Left hindlimb (tissue), 1 donor: ENCODE measurements around the gene MCF2L2.
"Not testable (repeated sequence)": the region's sequence is repeated elsewhere in the genome, so short reads cannot be mapped to it uniquely, and the experiment has no call there.

ENCODE experiments used
- DNase-seq: peaks from one replicate; pipeline ENCODE4 v3.0.0-alpha.2; 2018

Gene MCF2L2

GRCh38 chr3:183193762-183194689 lies 234.4 kb downstream of the MCF2L2 start:
- DNase-seq = no peak

GRCh38 chr3:183192650-183193300 lies 235.6 kb downstream of the MCF2L2 start:
- no peak for DNase-seq

DNA sequence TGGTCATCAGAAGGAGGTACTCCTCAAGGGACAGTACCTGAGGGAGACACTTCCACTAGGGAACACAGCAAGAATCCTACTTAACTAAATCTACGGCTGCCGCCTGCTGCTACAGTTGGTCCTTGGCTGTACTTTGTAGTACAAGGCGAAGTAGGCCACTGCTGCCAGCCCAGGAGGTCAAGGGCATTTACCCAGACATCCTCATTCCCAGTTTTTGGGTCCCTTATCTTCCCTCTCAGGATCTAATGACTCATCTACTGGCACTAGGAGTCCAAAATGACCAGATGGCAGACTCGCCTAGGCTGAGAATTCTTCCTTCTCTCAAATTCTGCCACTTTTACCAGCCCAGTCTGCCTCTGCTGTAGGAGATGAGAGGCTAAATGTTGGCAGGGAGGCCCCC lies 238.8 kb downstream of the MCF2L2 start:
- DNase-seq = no peak

DNA sequence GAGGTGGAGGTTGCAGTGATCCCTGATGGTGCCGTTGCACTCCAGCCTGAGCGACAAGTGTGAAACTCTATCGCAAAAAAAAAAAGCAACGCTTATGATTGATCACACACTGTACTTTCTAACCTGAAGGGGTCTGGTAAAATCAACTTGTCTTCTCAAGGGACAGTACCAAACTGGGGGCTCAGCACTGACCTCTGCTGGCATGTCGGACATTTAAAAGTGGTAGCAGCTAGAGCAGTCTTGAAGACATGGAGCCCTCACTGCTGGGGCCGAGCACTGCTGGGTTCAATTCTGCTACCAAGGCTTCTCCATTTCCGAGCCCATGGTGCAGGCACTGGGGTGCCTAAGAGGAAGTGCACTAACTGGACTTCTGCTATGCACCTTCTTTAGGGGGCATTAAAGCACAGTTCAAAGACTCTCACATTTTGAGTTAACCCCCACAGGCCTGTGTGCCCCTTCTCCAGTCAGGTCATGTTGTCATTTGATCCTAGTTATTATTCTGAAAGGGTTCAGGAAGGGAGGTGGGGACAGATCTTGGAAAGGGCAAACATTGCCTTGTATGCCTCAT lies 239.4 kb downstream of the MCF2L2 start:
- no peak for DNase-seq

GRCh38 chr3:183185696-183186095 lies 242.7 kb downstream of the MCF2L2 start:
- DNase-seq = no peak

DNA sequence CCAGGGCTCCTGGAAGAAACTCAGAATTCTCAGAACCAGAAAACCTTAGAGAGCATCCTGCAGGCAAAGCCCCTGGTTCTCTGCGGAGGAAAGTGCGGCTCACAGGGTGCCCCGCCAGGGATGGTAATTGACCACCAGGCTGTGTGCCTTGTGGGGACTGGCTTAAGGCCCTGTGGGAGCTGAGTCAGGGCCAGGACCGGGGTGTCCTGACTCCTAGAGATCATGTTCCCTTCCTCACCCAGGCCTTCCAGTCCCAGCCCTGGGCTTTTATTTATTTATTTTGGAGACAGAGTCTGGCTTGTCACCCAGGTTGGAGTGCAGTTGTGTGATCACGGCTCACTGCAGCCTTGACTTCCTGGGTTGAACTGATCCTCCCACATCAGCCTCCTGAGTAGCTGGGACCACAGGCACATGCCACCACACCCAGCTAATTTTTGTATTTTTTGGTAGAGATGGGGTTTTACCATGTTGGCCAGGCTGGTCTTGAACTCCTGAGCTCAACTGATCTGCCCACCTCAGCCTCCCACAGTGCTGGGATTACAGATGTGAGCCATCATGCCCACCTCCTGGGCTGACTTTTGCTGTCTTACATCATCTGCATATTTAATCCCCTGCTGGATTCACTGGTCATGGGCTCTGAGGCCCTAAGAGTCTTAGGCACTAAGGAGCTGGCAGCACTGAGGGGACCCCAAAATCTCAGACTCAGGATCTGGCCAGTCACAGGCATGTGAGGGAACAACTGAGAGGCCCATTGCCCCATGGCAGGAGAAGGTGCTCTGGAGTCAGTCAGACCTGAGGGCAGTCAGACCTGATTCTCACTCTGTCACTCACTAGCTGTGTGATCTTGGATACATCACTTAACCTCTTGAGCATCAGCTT lies 245.4 kb downstream of the MCF2L2 start:
- DNase-seq = no peak

- DNase-seq = no peak
These were observed 246.3 kb downstream of the MCF2L2 start for GRCh38 chr3:183182073-183182472.

DNA sequence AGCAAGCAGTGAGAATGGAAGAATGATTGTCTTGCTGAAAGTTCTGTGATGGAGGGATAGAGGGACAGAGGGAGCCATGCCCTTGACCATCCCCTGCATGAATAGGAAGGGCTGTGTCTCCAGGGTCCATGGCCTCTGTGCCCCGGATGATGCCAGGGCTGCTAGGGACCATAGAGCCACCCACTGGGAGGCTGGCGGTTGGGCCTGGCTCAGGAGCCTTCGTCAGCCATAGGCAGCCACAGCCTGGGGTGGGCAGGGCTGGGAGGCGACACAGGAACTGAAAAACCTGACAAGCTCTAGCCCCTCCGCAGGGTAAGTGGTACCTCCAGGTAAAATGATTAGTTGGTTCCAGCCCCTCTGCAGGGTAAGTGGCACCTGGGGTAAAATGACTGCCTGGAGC lies 246.8 kb downstream of the MCF2L2 start:
- DNase-seq = no peak

DNA sequence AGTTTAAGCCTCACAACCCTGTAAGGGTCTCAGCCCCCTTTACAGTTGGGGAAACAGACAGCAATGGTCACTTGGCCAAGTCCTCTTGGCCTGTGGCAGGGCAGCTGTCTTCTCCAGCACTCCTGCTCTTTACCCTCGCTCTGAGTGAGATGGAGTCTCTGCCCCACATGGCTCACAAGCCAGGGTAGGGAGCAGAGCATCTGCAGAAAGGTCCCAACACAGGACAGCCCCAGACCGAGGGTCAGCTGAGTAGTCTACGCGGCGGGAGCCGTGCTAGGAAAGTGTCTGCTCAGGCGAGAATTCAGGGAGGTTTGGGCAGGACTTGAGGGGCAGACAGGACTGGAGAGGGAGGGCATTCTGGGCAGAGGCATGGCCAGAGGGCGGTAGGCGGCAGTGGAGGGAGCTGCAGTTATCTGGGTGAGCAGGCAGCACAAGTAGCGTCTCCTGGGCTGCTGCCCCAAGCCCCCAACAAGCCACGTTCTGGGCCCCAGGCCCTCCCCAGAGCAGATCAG lies 247.6 kb downstream of the MCF2L2 start:
- no peak for DNase-seq

- no peak for DNase-seq
These were observed 248.2 kb downstream of the MCF2L2 start for GRCh38 chr3:183180110-183180783.

GRCh38 chr3:183179550-183179908 lies 248.9 kb downstream of the MCF2L2 start:
- DNase-seq = not testable (repeated sequence)

DNA sequence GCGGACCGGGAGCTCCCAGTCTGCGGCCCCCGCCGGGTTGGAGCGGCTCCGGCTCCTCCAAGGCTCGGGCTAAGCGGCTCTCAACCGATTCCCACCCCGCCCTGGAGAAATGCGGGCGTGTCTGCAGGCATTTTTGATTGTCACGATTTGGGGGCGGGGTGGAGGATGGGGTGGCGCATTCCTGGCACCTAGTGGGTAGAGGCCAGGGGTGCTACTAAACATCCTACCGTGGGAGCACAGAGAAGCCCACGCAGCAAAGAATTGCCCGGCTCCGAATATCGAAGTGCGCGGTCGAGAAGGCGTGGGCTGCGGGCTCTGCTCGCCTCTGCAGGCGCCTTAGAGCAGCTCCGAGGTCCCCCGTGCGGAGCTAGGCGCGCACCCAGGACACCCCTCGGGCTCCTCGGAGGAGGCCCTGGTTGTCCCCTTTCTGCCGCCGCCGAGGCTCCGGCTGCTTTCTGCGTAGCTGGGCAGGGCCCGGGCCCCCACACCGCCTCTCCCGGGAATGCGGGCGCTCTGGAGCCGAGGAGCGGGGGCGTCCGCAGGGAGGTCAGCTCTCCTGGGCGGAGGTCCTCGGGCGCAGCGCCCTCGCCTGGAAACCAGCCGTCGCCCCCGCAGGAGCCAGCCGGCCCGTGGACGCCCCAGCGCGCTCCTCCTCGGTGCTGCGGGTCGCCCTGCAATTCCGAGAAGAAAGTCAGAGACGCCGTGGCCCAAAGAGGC lies 249.4 kb downstream of the MCF2L2 start:
- DNase-seq = no peak

DNA sequence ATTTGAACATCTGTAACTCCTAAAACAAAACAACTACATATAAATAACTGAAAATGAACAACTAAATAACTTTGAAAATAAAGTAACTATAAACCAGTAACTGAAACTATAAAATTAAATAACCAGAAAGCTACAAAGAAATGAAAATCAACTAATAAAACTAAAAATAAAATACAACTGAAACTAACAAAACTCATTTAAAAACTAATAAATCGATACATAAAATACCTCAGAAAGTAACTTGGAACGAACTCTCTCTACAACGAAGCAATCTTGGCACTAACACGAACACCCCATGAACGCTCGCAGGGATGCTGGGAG lies 249.9 kb downstream of the MCF2L2 start:
- no peak for DNase-seq

DNA sequence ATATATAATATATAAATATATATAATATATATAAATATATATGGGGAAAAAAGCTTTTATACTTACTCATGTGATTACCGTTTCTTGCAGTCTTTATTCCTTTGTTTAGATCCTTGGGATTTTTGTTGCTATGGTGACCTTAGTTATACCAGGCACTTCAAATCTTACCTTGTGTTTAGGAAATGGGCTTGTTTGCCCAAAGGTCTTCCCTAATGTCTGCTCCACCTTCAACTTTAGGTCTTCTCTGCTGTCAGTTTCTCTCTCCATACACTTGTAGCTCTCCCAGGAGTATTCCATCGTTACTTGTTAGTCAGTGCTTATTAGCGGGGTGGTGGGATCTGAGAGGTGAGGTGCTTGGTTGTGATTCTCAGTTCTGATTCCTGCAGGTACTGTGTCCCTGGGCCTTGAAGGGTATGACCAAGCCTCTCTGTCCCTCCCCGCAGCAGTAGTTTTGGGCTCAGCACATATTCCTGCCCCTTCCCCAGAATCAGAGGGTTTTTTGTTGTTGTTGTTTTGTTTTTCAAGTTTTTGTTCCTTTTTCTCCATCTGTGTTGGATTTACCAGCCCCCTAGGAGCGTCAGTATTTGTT lies 256.3 kb downstream of the MCF2L2 start:
- DNase-seq = no peak

- DNase-seq = not testable (repeated sequence)
These were observed 260.4 kb downstream of the MCF2L2 start for GRCh38 chr3:183167975-183168374.

DNA sequence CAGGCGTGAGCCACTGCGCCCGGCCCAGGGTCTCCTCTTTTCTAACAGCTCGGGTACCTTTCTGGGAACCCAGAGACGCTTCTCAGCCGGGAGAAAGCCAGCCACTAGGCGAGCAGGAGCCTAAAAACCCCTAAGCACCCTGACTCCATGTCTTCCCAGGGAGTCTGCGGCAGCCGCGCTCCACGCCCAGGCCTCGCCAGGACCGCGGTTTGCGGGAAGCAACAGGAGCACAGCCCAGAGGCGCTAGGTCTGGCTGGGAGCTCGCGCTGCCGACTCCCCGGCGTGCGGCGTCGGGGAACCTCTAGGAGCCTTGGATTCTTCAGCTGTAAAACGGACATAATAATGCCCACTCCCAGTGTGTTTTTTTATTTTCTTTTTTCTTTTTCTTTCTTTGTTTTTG lies 264.9 kb downstream of the MCF2L2 start:
- DNase-seq = no peak

- no peak for DNase-seq
These were observed 266.7 kb downstream of the MCF2L2 start for GRCh38 chr3:183161552-183162336.

- no peak for DNase-seq
These were observed 267.8 kb downstream of the MCF2L2 start for GRCh38 chr3:183160616-183161015.

GRCh38 chr3:183159333-183159732 lies 269.1 kb downstream of the MCF2L2 start:
- DNase-seq = no peak

DNA sequence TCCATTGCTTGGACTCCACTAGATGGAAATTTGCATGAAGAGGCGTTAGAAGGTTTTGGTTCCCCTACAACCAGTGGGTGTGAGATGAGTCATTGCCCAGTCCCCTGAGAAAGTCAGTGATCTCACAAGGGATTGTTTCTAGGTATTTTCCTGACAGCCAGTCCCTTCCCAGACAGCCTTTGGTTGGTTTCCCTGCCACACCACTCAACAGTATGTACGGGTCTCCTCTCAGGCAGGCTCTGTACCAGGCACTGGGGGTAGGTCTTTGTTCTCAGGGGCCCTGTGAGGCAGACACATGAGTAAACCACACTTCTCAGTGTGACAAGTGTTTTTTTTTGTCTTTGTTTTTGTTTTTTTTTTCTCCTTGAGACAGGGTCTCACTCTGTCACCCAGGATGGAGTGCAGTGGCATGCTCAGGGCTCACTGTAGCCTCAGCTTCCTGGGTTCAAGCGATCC lies 269.8 kb downstream of the MCF2L2 start:
- DNase-seq = no peak
